ENCODE measurements around the gene SLC28A1.
"Not testable (repeated sequence)": the region's sequence is repeated elsewhere in the genome, so short reads cannot be mapped to it uniquely, and the experiment has no call there.

Gene SLC28A1

GRCh38 chr15:84909782-84910181 is 25.3 kb downstream of the SLC28A1 start:
- DNase-seq (ENCODE audit: low read depth in 3 of 3), result no peak

GRCh38 chr15:84910928-84911623 is 26.6 kb downstream of the SLC28A1 start:
- no peak for DNase-seq (ENCODE audit: low read depth in 3 of 3)

- no peak for DNase-seq (ENCODE audit: low read depth in 3 of 3)
Measured at GRCh38 chr15:84911879-84912660, 27.6 kb downstream of the SLC28A1 start.

- no peak for DNase-seq (ENCODE audit: low read depth in 3 of 3)
Measured at GRCh38 chr15:84913360-84913723, 28.9 kb downstream of the SLC28A1 start.

- no peak for DNase-seq (ENCODE audit: low read depth in 3 of 3)
Measured at GRCh38 chr15:84914351-84914750, 29.9 kb downstream of the SLC28A1 start.

- DNase-seq (ENCODE audit: low read depth in 3 of 3), result no peak
Measured at GRCh38 chr15:84914909-84915605, 30.6 kb downstream of the SLC28A1 start.

- no peak for DNase-seq (ENCODE audit: low read depth in 3 of 3)
Measured at GRCh38 chr15:84915606-84915958, 31.1 kb downstream of the SLC28A1 start.

GRCh38 chr15:84917452-84917851 is 33.0 kb downstream of the SLC28A1 start:
- no peak for DNase-seq (ENCODE audit: low read depth in 3 of 3)

- DNase-seq (ENCODE audit: low read depth in 3 of 3), result no peak
Measured at GRCh38 chr15:84919106-84919667, 34.7 kb downstream of the SLC28A1 start.

DNA sequence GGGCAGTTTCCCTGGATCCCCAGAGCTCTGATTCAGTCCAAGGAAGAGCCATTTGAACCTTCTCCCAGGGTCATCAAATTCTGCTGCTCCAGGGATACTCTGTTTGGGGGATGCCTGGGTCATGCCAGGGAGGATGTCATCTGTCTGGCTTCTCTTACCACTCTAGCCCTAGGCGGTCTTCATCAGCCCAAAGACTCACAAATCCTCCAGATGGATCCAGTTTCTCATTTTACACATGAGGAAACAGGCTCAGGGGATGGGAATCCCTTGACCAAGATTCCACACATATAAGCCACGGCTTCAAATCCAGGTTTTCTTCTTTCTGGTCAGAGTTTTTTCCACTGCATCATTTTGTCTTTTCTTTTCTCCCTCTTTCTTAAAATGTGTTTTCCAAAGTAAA is 36.7 kb downstream of the SLC28A1 start:
- no peak for DNase-seq (ENCODE audit: low read depth in 3 of 3)

- DNase-seq (ENCODE audit: low read depth in 3 of 3), result no peak
Measured at GRCh38 chr15:84922530-84922929, 38.1 kb downstream of the SLC28A1 start.

DNA sequence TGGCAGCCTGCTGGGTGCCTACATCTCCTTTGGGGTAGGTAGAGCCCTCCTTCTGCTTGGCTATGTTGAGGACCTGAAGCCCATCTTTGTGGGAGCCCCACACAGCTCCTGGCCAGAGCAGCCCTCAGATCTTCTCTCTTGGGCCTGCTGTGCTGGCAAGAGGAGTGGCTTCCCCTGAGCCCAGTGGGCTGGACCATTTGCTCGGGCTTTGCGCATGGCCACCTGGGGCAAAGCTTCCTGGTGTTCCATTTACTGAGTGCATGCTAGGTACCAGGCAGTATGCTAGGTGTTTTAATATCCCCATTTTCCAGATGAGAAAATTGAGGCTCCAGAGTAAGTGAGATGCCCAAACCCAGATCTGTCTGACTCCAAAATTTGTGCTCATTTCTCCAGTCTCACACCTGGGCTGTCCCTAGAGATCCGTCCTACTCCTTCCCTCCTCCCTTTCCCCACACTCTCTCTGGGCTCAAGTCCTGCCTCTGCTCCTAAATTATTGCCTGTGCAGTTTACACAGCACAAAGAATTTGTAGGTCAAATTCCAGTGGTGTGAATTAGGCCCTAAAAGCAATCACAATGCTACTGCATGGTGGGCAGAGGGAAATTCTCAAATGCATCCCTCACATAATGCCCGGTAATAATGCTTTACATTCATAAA is 39.7 kb downstream of the SLC28A1 start:
- DNase-seq (ENCODE audit: low read depth in 3 of 3), result no peak

DNA sequence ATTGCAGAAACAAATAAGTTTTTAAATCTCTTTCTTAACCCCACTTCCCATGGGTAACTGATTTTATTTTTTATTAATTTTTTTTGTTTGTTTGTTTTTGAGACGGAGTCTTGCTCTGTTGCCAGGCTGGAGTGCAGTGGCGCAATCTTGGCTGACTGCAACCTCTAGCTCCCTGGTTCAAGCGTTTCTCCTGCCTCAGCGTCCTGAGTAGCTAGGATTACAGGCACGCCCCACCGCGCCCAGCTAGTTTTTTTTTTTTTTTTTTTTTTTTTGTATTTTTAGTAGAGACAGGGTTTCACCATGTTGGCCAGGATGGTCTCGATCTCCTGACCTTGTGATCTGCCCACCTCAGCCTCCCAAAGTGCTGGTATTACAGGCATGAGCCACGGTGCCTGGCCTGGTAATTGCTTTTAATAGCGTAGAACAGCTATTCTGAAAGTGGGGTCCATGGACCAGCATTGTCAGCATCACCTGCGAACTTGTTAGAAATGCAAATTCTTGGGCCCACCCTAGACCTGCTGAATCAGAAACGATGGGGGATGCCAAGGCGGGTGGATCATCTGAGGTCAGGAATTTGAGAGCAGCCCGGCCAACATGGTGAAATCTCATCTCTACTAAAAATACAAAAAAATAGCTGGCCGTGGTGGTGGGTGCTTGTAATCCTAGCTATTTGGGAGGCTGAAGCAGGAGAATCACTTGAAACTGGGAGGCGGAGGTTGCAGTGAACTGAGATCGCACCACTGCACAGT is 40.5 kb downstream of the SLC28A1 start:
- DNase-seq (ENCODE audit: low read depth in 3 of 3), result not testable (repeated sequence)

GRCh38 chr15:84925906-84926305 is 41.4 kb downstream of the SLC28A1 start:
- no peak for DNase-seq (ENCODE audit: low read depth in 3 of 3)

DNA sequence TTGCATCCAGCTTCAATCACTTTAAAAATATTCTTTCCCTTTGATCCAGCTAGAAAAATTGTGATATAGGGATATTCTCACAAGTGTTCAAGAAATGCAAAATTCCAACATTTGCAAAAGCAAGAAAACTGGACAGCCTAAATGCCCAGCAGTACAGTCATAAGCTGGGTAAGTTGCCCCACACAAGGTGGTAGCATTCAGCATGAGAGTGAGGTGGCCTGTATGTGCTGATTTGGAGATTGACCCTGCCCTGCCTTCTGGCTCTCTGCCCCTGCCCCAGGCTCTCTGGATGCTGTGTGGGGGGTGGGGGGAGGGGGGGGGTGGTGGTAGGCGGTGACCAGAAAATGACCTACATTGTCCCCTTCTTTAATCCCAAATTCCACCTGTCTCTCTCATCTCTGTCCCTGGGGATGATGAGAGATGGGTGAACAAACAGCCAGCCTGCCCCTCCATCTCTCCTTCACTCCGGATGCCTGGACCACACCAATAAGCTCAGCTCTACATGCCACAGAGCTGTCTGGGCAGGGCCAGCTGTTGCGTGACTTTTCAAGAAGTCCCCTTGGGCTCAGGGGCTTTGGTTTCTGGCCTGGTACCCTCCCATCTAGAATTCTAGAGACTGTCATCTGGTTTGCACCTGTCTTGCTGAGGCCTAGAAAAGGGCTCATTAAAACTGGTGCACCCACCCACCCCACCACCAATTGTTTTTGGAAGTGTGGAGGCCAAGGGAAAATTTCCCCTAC is 42.2 kb downstream of the SLC28A1 start:
- DNase-seq (ENCODE audit: low read depth in 3 of 3), result no peak

GRCh38 chr15:84928843-84929168 is 44.3 kb downstream of the SLC28A1 start:
- DNase-seq (ENCODE audit: low read depth in 3 of 3), result no peak

DNA sequence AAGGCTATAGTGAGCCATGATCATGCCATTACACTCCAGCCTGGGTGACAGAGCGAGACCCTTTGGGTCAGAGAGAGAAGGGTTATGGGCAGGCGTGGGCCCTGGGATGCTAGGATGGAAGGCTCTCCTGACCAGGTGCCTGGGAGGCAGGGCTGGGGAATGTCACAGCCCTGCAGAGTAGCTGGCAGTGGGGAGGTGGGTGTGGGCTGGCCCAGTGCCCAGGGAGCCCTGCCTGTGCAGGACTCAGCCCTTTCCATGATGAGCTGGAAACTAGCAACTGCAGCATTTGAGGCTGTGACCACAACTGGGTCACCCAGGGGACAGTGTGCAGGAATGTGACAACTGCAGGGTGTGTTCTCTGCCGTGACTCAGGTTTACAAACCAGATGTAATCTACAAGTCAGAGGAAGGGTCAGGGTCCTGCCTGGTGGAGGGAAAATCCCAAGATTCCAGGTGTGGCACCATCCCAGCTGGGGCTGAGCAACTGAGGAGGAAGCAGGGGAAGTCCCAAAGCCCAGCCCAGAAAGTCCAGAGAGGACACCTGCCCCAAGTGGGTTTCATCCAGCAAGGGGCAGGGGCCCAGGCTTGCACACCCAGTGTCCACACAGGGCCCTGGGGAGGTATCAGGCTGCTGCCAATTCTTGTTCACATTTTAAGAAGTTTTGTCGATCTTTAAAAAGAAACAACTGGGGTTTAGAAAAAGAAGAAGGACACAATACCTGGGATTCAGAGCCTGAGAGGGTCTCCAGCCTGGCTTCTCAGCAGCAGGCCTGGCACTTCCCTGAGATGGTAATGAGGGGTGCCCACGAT is 45.5 kb downstream of the SLC28A1 start:
- no peak for DNase-seq (ENCODE audit: low read depth in 3 of 3)

DNA sequence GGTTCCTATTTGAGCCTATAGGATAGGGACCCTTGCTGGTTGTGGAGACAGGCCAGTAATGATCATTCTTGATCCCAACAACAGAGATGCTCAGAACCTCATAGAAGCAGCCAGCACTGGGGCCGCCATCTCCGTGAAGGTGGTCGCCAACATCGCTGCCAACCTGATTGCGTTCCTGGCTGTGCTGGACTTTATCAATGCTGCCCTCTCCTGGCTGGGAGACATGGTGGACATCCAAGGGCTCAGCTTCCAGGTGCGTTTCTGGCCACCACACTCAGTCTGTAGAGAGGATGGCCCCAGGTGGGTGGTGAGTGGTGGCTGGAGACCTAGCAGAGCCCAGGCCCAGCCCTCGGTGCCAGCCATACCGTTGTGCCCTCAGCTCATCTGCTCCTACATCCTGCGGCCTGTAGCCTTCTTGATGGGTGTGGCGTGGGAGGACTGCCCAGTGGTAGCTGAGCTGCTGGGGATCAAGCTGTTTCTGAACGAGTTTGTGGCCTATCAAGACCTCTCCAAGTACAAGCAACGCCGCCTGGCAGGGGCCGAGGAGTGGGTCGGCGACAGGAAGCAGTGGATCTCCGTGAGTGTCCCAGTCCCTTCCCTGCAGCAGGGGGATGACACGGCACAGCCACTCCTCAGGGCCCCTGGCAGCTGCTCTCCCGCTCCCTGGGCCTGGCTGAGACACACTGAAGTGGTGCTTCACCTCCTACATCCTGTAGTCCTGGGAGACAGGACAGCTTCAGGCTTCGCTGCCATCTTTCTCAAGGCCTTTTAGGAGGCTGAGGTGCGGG is 50.7 kb downstream of the SLC28A1 start:
- no peak for DNase-seq (ENCODE audit: low read depth in 3 of 3)

DNA sequence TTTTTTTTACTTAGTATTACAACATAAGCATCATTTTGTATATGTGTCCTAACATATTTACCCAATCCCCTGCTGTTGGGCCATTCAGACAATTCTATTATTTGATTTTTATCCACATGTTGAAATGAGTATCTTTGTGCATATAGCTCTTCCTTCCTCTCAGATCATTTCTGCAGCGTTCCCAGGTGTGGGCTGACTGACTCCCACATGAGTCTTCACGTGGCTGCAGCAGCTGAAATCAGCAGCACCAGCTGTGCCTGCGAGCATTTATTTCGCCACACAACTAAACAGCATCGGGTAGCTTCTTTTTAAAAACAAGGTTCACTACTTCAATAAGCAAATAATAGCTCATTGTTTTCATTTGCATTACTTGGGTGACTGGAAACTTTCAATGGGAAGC is 52.7 kb downstream of the SLC28A1 start:
- no peak for DNase-seq (ENCODE audit: low read depth in 3 of 3)

Data from stimulated activated CD4-positive, alpha-beta T cell treated with anti-CD3 and anti-CD28 coated beads, TNF-alpha, amount 100 ng/mL, for 4 hours (primary cell).